Esophagus muscularis mucosa (tissue), 4 donors: ENCODE measurements around the gene NCAM1. TPM values are rescaled to one million over a fixed set of nuclear protein-coding genes. Genes with fewer than 3 reads are reported as not detected.
A peak's percentile ranks its signal among the peaks of the same experiment; 100 is the strongest.

Experiments
- DNase-seq: peaks from one replicate; pipeline ENCODE4 v3.0.0-alpha.2; 2017; ENCODE audit errors: extremely low spot score
- H3K27ac ChIP-seq, 4 donors: fragments of 200-600 bp; sonication (generic); replicated peaks in 1 of 4; 1 replicate in 3 of 4; 2 replicates in 1 of 4; pipeline ENCODE4 v1.5.1; 2016 to 2019; ENCODE audit warnings: mild to moderate bottlenecking in 1 of 4
- H3K27me3 ChIP-seq, 4 donors: fragments of 200-600 bp; sonication (generic); one replicate each; pipeline versions ENCODE4 v1.5.1 to v1.6.0; 2016 to 2019
- H3K36me3 ChIP-seq, 4 donors: fragments of 200-600 bp; sonication (generic); one replicate each; pipeline ENCODE4 v1.5.1; 2016 to 2019
- H3K4me1 ChIP-seq, 4 donors: fragments of 200-600 bp; sonication (generic); one replicate each; pipeline ENCODE4 v1.5.1; 2016 to 2019
- H3K4me3 ChIP-seq, 4 donors: fragments of 200-600 bp; sonication (generic); 1 replicate in 2 of 4; 2 replicates in 2 of 4; pipeline ENCODE4 v1.5.1; 2016 to 2019; ENCODE audit warnings: mild to moderate bottlenecking in 4 of 4, moderate library complexity in 1 of 4
- H3K9me3 ChIP-seq, 4 donors: fragments of 200-600 bp; sonication (generic); 1 replicate in 3 of 4; 2 replicates in 1 of 4; pipeline ENCODE4 v1.5.1; 2016 to 2019
- EP300 ChIP-seq: sonication (generic); formaldehyde crosslinking; IDR thresholded peaks from one replicate; pipeline ENCODE4 v1.6.1; 2017; ENCODE audit warnings: antibody characterized with exemption
- POLR2A ChIP-seq: fragments of 450-650 bp; IDR thresholded peaks from one replicate; pipeline ENCODE4 v1.6.1; 2017; ENCODE audit warnings: antibody characterized with exemption, moderate library complexity, mild to moderate bottlenecking, low read depth
- POLR2AphosphoS5 ChIP-seq, 2 donors: sonication (generic); formaldehyde crosslinking; IDR thresholded peaks; one replicate each; pipeline ENCODE4 v1.6.1; 2017; ENCODE audit warnings: antibody characterized with exemption in 2 of 2
- WGBS: methylation state at CpG from one replicate; pipeline ENCODE4 v1.1.5; 2018; 5-methylcytosine and 5-hydroxymethylcytosine counted together
- intact Hi-C: fragments of 100-400 bp; cut with DNase I; formaldehyde crosslinking; loops from one replicate; pipeline ENCODE4 v1.15.1; 2023
- total RNA-seq, 4 donors: library from RNA; depleted of rRNA; stranded (reverse); fragments of >200 nt; gene quantifications; one replicate each; pipeline versions ENCODE4 v1.1.0 to v1.2.1, GENCODE V29; 2016
- TF ChIP-seq, protein P1 (sequence below), 3 experiments: fragments of 200-600 bp in 2 of 3; fragments of 450-650 bp in 1 of 3; sonication (generic) in 2 of 3; IDR thresholded peaks; one replicate each; pipeline ENCODE4 v1.5.1; 2017 to 2019; ENCODE audit warnings: antibody characterized with exemption in 3 of 3, mild to moderate bottlenecking in 2 of 3, moderate library complexity in 1 of 3

Gene NCAM1
- total RNA-seq, 4 donors from 2014 or later: 83.5 to 161 (median 95.2) TPM

DNA sequence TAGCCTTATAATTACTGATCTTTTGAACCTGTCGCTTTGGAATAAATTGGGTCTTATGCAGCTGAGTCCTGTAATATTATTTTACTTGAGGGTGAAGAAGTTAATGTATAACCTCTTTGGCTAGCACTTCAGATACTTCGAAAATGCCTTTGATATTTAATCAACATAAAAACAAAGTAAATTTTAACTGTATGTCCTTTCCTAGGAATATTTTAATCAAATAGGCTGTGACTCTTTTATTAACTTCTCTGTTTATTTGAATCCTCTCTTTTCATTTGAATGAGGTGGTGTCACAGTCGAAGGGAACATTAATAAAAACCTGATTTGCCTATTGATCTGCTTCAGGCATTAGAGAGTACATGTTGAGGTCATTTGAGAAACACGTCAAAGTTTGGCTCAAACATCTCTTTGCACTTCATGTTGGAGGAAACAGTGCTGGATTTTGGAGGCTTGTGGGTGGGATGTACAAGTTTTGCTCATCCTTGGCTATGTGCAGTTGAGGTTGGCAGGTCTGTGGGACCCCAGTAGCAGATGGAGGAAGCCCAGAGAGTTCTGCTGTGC, 143.6 kb downstream of the NCAM1 start:
- no peaks in the 10 kb centered on the region for H3K9me3 ChIP-seq
- WGBS: 72% methylated on average over 4 of the region's 4 CpGs
- no peak overlapping the region for H3K4me3 ChIP-seq
- TF ChIP-seq POLR2A (no peak), EP300 (no peak), POLR2AphosphoS5 (IDR thresholded peaks at IDR 0.05) (no peak)
- TF ChIP-seq, protein P1, sequence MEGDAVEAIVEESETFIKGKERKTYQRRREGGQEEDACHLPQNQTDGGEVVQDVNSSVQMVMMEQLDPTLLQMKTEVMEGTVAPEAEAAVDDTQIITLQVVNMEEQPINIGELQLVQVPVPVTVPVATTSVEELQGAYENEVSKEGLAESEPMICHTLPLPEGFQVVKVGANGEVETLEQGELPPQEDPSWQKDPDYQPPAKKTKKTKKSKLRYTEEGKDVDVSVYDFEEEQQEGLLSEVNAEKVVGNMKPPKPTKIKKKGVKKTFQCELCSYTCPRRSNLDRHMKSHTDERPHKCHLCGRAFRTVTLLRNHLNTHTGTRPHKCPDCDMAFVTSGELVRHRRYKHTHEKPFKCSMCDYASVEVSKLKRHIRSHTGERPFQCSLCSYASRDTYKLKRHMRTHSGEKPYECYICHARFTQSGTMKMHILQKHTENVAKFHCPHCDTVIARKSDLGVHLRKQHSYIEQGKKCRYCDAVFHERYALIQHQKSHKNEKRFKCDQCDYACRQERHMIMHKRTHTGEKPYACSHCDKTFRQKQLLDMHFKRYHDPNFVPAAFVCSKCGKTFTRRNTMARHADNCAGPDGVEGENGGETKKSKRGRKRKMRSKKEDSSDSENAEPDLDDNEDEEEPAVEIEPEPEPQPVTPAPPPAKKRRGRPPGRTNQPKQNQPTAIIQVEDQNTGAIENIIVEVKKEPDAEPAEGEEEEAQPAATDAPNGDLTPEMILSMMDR (IDR thresholded peaks at IDR 0.05): no peak
- no peak for DNase-seq
- peaks cover 16 to 44% (median 22%) of the 10 kb centered on the region in 4 donors for H3K4me1 ChIP-seq
- H3K36me3 ChIP-seq: no peaks in the 10 kb centered on the region
- intact Hi-C loops: no loop called here
- H3K27me3 ChIP-seq: no peaks in the 10 kb centered on the region
- peak overlapping the region; percentile 29 to 71 (median 56) for H3K27ac ChIP-seq

DNA sequence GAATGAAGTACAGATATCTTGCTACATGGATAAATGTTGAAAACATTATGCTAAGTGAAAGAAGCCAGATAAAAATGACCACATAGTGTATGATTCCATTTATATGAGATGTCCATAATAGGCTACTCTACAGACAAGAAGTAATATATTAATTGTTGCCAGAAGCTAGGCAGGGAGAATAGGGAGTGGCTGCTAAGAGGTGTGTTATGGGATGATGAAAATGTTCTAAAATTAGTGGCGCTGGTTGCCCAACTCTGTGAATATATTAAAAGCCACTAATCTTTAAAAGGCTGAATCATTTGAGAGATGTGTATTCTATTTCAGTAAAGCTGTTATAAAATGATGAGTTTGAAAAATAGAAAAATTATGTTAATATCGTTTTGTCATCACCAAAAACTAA, 144.4 kb downstream of the NCAM1 start:
- no peaks in the 10 kb centered on the region for H3K9me3 ChIP-seq
- TF ChIP-seq EP300 (no peak), POLR2AphosphoS5 (IDR thresholded peaks at IDR 0.05) (peak in 1 of 2 donors; percentile 23)
- no peak for DNase-seq
- intact Hi-C loops: no loop called here
- H3K27me3 ChIP-seq: no peaks in the 10 kb centered on the region
- peaks cover 16 to 51% (median 30%) of the 10 kb centered on the region in 4 donors for H3K4me1 ChIP-seq
- no peak overlapping the region for H3K4me3 ChIP-seq
- H3K36me3 ChIP-seq: no peaks in the 10 kb centered on the region
- peak overlapping the region in 2 of 4 donors; percentile 62 to 71 for H3K27ac ChIP-seq
- 63% methylated on average over 2 of the region's 2 CpGs for WGBS

DNA sequence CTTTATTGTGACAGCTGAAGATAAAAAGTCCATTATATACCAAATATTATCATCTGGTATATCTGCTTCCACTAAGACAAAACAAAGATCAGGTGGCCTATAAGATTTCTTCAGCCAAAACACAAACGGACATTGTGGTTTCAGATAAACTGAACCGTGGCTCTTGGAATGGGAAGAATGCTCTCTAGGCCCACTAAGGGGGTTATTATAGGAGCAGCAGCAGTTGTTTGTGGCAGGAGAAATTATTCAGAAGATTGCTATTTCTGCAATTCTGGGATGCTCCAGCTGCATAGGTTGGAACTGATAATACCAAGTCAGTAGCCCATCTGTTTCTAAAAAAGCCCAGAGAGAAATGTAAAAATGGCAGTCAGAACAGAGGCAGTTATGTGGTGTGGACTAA, 145.3 kb downstream of the NCAM1 start:
- H3K4me1 ChIP-seq: peaks cover 16 to 55% (median 31%) of the 10 kb centered on the region in 4 donors
- no peaks in the 10 kb centered on the region for H3K36me3 ChIP-seq
- TF ChIP-seq POLR2AphosphoS5 (IDR thresholded peaks at IDR 0.05): no peak
- TF ChIP-seq, protein P1 (IDR thresholded peaks at IDR 0.05): no peak
- no peak for TF ChIP-seq EP300
- no peak for TF ChIP-seq POLR2A
- peak overlapping the region in 3 of 4 donors; percentile 17 to 50 (median 25) for H3K27ac ChIP-seq
- H3K27me3 ChIP-seq: no peaks in the 10 kb centered on the region
- no peaks in the 10 kb centered on the region for H3K9me3 ChIP-seq
- intact Hi-C loops: no loop called here
- 68% methylated on average over 2 of the region's 2 CpGs for WGBS
- DNase-seq: no peak
- no peak overlapping the region for H3K4me3 ChIP-seq

DNA sequence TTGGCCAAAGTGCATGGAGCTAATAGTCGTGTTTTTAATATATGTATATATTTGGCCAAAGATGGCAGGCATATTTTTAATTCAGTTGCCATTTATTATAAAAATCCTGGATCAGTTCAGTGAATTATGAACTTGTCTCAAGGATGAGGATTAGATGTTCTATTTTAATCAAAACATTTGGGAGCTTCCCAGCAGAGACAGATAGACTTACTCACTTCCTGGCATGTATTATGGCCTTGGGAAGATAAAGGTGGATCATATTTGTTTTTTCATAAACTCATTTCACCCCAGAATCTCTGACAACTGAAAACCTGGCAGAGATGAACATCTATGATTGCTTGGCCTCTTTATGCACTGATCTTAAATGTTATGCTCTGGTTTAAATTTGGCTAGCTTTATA, 148.8 kb downstream of the NCAM1 start:
- Histone ChIP-seq H3K9me3 (no peaks in the 10 kb centered on the region), H3K4me3 (no peak overlapping the region), H3K27ac (peak overlapping the region in 2 of 4 donors; percentile 4 to 65), H3K4me1 (peaks cover 34 to 53% (median 41%) of the 10 kb centered on the region in 4 donors), H3K36me3 (no peaks in the 10 kb centered on the region), H3K27me3 (no peaks in the 10 kb centered on the region)
- intact Hi-C loops: loop anchor here (5.0 kb wide), 1 partner anchor 143 kb away; no protein-coding TSS in a partner anchor
- 24% methylated on average over 1 of the region's 1 CpG for WGBS
- TF ChIP-seq, protein P1 (IDR thresholded peaks at IDR 0.05): no peak
- TF ChIP-seq EP300: peak; percentile 32
- DNase-seq: no peak

DNA sequence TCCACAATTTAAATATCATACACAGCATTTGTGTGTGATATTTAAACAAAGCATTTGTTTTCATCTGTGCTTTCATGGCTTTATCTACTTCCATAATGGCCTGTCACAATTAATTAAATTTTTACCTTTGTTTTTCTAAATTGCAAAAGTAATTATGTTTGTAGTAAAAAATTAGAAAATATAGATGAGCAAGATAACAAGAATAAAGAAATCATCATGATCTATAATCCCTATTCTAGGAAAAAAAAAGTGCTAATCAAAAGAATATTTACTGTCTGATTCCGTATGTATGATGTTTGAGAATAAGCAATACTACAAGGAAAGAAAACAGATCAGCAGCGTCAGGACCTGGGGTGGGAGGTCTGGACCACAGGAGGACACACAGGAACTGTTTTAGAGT, 149.9 kb downstream of the NCAM1 start:
- peak overlapping the region in 1 of 4 donors; percentile 65 for H3K27ac ChIP-seq
- H3K4me1 ChIP-seq: peaks cover 33 to 48% (median 38%) of the 10 kb centered on the region in 4 donors
- DNase-seq: no peak
- TF ChIP-seq EP300 (no peak), POLR2AphosphoS5 (IDR thresholded peaks at IDR 0.05) (no peak), POLR2A (no peak)
- TF ChIP-seq, protein P1 (IDR thresholded peaks at IDR 0.05): no peak
- no peaks in the 10 kb centered on the region for H3K9me3 ChIP-seq
- no peak overlapping the region for H3K4me3 ChIP-seq
- intact Hi-C loops: loop anchor here (5.0 kb wide), 1 partner anchor 144 kb away; no protein-coding TSS in a partner anchor
- WGBS: 81% methylated on average over 2 of the region's 2 CpGs
- H3K36me3 ChIP-seq: no peaks in the 10 kb centered on the region
- no peaks in the 10 kb centered on the region for H3K27me3 ChIP-seq
